B cell (primary cell): Measurements from ENCODE around the gene RAB26. TPM values are rescaled to one million over a fixed set of nuclear protein-coding genes. Genes with fewer than 3 reads are reported as not detected.

Source experiments
- ATAC-seq: fragments of 200-7000 bp; cut with Tn5 transposase; one replicate; pipeline ENCODE4 v1.10.0; 2021; ENCODE audit warnings: low read depth, mild to moderate bottlenecking, moderate number of reproducible peaks, moderate library complexity
- CTCF ChIA-PET: fragments of 350-600 bp; sonication (Branson Sonifier 250); formaldehyde crosslinking; loops from one replicate; lab custom pipeline; 2021; ENCODE audit warnings: antibody characterized with exemption, inconsistent platforms; lab: Charles Lee
- POLR2A ChIA-PET: fragments of 350-600 bp; sonication (Branson Sonifier 250); formaldehyde crosslinking; loops from one replicate; lab custom pipeline; 2021; ENCODE audit warnings: antibody characterized with exemption; lab: Charles Lee
- DNase-seq: peaks from one replicate; pipeline ENCODE4 v3.0.0; 2013
- H2AFZ ChIP-seq: 2 replicates; pipeline ENCODE4 v1.6.1; 2012; ENCODE audit warnings: mild to moderate bottlenecking, low read depth, low read length; ENCODE audit not compliant: insufficient read depth, poor library complexity, severe bottlenecking
- H3K27ac ChIP-seq, 2 donors: 1 replicate in 1 of 2; 2 replicates in 1 of 2; pipeline ENCODE4 v1.5.1; 2012 to 2013; ENCODE audit warnings: low read length in 2 of 2, mild to moderate bottlenecking in 2 of 2, moderate library complexity in 1 of 2
- H3K27me3 ChIP-seq, 4 experiments: fragments of 200-600 bp in 1 of 4; sonication (generic) in 1 of 4; replicated peaks in 1 of 4; 1 replicate in 2 of 4; 2 replicates in 2 of 4; pipeline versions ENCODE4 v1.6.1 to v1.7.0; 2013 to 2016; ENCODE audit warnings: low read length in 3 of 4, mild to moderate bottlenecking in 2 of 4, mixed read lengths in 1 of 4, moderate library complexity in 1 of 4; ENCODE audit not compliant: insufficient read depth in 4 of 4, control insufficient read depth in 3 of 4; ENCODE audit errors: control extremely low read depth in 1 of 4
- H3K36me3 ChIP-seq, 2 experiments: replicated peaks in 1 of 2; 1 replicate in 1 of 2; 2 replicates in 1 of 2; pipeline versions ENCODE4 v1.6.1 to v1.7.1; 2013; ENCODE audit warnings: low read length in 1 of 2; ENCODE audit not compliant: insufficient read depth in 2 of 2, control insufficient read depth in 1 of 2; ENCODE audit errors: control extremely low read depth in 1 of 2, extremely low read depth in 1 of 2
- H3K4me1 ChIP-seq, 2 donors: fragments of 200-600 bp in 1 of 2; sonication (generic) in 1 of 2; 1 replicate in 1 of 2; 2 replicates in 1 of 2; pipeline versions ENCODE4 v1.5.1 to v1.6.1; 2013 to 2017; ENCODE audit warnings: low read length in 2 of 2; ENCODE audit not compliant: control insufficient read depth in 2 of 2, insufficient read depth in 2 of 2
- H3K4me2 ChIP-seq: replicated peaks from 2 replicates; pipeline ENCODE3; 2012; ENCODE audit warnings: mild to moderate bottlenecking, low read depth, low read length; ENCODE audit not compliant: poor library complexity, severe bottlenecking
- H3K4me3 ChIP-seq, 5 experiments: fragments of 200-600 bp in 1 of 5; sonication (generic) in 1 of 5; 1 replicate in 3 of 5; 2 replicates in 2 of 5; pipeline versions ENCODE4 v1.5.1 to v1.7.0; 2011 to 2016; ENCODE audit warnings: low read length in 4 of 5, mild to moderate bottlenecking in 4 of 5, low read depth in 2 of 5, control low read depth in 1 of 5, moderate library complexity in 1 of 5; ENCODE audit not compliant: insufficient read depth in 1 of 5; ENCODE audit errors: control extremely low read depth in 1 of 5, extremely low read depth in 1 of 5
- H3K79me2 ChIP-seq: fragments of 200-600 bp; sonication (generic); one replicate; pipeline ENCODE4 v1.6.0; 2016; ENCODE audit warnings: low read length; ENCODE audit not compliant: control insufficient read depth, insufficient read depth
- H3K9ac ChIP-seq: fragments of 200-600 bp; sonication (generic); 2 replicates; pipeline ENCODE4 v1.6.1; 2017; ENCODE audit warnings: mild to moderate bottlenecking, low read length, moderate library complexity
- H3K9me3 ChIP-seq, 3 donors: one replicate each; pipeline versions ENCODE4 v1.6.1 to v1.7.1; 2013; ENCODE audit warnings: low read length in 2 of 3; ENCODE audit not compliant: control insufficient read depth in 2 of 3, insufficient read depth in 1 of 3; ENCODE audit errors: control extremely low read depth in 1 of 3
- H4K20me1 ChIP-seq: 2 replicates; pipeline ENCODE4 v1.6.0; 2012; ENCODE audit warnings: mild to moderate bottlenecking, low read length; ENCODE audit not compliant: insufficient read depth, control insufficient read depth, poor library complexity, severe bottlenecking
- H3K27ac Mint-ChIP-seq: one replicate; pipeline ENCODE4 v1.8.0; 2021; ENCODE audit warnings: mixed read lengths
- H3K27me3 Mint-ChIP-seq: one replicate; pipeline ENCODE4 v1.8.0; 2021; ENCODE audit warnings: mixed read lengths
- H3K4me1 Mint-ChIP-seq: one replicate; pipeline ENCODE4 v1.8.0; 2021; ENCODE audit warnings: mixed read lengths
- H3K4me3 Mint-ChIP-seq: one replicate; pipeline ENCODE4 v1.8.0; 2021; ENCODE audit warnings: mixed read lengths
- H3K9me3 Mint-ChIP-seq: one replicate; pipeline ENCODE4 v1.8.0; 2022; ENCODE audit warnings: mixed read lengths; ENCODE audit not compliant: insufficient read depth
- CTCF ChIP-seq: fragments of 200-600 bp; IDR thresholded peaks from one replicate; pipeline ENCODE4 v1.8.0; 2022; ENCODE audit warnings: antibody characterized with exemption, mild to moderate bottlenecking
- EZH2 ChIP-seq: IDR thresholded peaks from 2 replicates; pipeline ENCODE4 v1.6.1; 2012; ENCODE audit warnings: borderline replicate concordance, low read depth, mild to moderate bottlenecking, moderate library complexity, low read length; ENCODE audit not compliant: insufficient read depth, poor library complexity, severe bottlenecking
- WGBS: methylation state at CpG from one replicate; pipeline ENCODE4 v1.1.5; 2013; ENCODE audit warnings: missing lambda C conversion rate; ENCODE audit not compliant: insufficient coverage; 5-methylcytosine and 5-hydroxymethylcytosine counted together
- intact Hi-C: fragments of 100-400 bp; cut with micrococcal nuclease; formaldehyde crosslinking; loops from one replicate; pipeline ENCODE4 v1.10.0; 2022
- polyA plus RNA-seq: library from polyadenylated mRNA; depleted of rRNA; stranded (reverse); fragments of >200 nt; gene quantifications from 2 replicates; pipeline ENCODE4 v1.2.3, GENCODE V29; 2012
- total RNA-seq, 2 donors: library from RNA; stranded (reverse); fragments of 120-200 nt in 1 of 2; gene quantifications; 1 replicate in 1 of 2; 2 replicates in 1 of 2; pipeline versions ENCODE4 v1.2.3 to v1.2.4, GENCODE V29; 2013 to 2022

Gene RAB26
- total and polyA plus RNA-seq, 2 donors (not counting 1 experiment from before 2014, with no cell fraction given): 0.62 to 1.2 TPM

DNA sequence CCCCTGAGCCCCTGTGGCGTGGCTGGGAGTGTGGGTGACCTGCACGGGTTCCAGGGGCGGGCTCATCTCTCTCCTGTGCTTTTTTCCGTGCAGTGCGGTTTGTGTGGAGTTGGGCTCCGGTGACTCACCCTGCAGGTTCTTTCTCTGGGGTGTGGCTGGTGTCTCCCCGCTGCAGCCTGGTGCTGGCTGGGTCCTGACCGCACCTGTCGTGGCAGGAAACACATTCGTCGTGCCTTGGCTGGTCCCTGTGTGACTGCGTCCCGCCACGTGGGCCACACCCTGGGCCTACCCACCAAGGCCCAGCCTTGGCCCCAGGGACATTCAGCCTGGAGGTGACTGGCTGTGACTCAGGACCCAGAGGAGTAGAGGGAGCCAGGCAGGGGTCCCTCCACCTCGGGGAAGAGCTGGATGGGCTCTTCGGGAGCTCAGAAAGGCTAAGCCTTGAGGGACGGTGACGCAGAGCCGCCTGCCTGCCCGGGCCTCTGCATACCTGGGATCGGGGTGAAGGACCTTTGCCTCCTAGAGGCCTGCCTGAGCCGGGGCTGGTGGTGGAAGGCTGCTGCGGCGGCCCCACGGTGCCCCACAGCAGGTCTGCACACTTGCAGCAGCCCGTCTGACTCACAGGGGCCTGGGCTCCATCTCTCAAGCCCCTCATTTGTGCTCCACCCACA lies 14.9 kb downstream of the RAB26 start:
- peaks cover 11% of the 10 kb centered on the region for H3K4me1 Mint-ChIP-seq
- peaks cover 0 to 14% (median 0%) of the 10 kb centered on the region in 3 donors for H3K9me3 ChIP-seq
- H3K27ac ChIP-seq: no peak overlapping the region
- POLR2A ChIA-PET: interaction anchor here (0.6 kb wide), 1 partner anchor 167 kb away, joined by 5 read pairs; no protein-coding TSS in a partner anchor
- intact Hi-C loops: no loop called here
- CTCF ChIA-PET: no interaction called here
- H3K27me3 ChIP-seq: no peaks in the 10 kb centered on the region
- H3K4me3 ChIP-seq: no peak overlapping the region
- H3K79me2 ChIP-seq: peaks cover 82% of the 10 kb centered on the region
- 99% methylated on average over 23 of the region's 26 CpGs for WGBS
- peaks cover 0 to 18% of the 10 kb centered on the region in 2 experiments for H3K36me3 ChIP-seq
- H3K4me1 ChIP-seq: peaks cover 0 to 23% of the 10 kb centered on the region in 2 donors
- H3K9me3 Mint-ChIP-seq: no peaks in the 10 kb centered on the region
- no peak for TF ChIP-seq CTCF
- no peak for TF ChIP-seq EZH2
- no peak overlapping the region for H3K4me3 Mint-ChIP-seq
- H3K27ac Mint-ChIP-seq: no peak overlapping the region
- H3K9ac ChIP-seq: no peak overlapping the region
- no peak for ATAC-seq
- H2AFZ ChIP-seq: no peak overlapping the region
- DNase-seq: no peak
- H3K4me2 ChIP-seq: no peak overlapping the region
- no peaks in the 10 kb centered on the region for H3K27me3 Mint-ChIP-seq
- peaks cover 64% of the 10 kb centered on the region for H4K20me1 ChIP-seq

DNA sequence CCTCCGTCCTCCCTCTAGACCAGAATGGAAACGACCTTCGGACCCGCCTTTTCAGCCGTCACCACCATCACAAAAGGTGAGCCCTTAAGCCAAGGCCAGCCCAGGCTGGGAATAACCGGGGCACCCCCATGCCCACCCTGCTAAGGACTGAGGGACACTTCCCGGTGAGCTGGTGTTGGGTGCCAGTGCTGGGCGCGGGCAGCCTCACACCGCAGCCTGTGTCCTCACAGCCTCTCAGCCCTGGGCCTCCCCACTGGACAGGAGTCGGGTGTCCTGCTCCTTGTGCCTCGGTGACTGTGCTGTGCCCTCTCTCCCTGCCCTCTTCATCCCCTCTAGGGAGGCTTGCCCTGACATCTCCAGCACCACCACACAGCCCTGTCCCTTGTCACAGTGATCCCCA lies 17.4 kb downstream of the RAB26 start:
- Histone ChIP-seq H3K27ac (no peak overlapping the region), H4K20me1 (peaks cover 41% of the 10 kb centered on the region), H3K4me2 (no peak overlapping the region), H3K79me2 (peaks cover 66% of the 10 kb centered on the region), H3K27me3 (no peaks in the 10 kb centered on the region), H3K36me3 (peaks cover 0 to 26% of the 10 kb centered on the region in 2 experiments), H3K4me1 (peaks cover 0 to 4% of the 10 kb centered on the region in 2 donors), H3K4me3 (no peak overlapping the region), H2AFZ (no peak overlapping the region), H3K9me3 (peaks cover 0 to 14% (median 0%) of the 10 kb centered on the region in 3 donors), H3K9ac (no peak overlapping the region)
- POLR2A ChIA-PET: no interaction called here
- intact Hi-C loops: no loop called here
- DNase-seq (no peak), ATAC-seq (no peak)
- Mint-ChIP-seq H3K27me3 (no peaks in the 10 kb centered on the region), H3K4me3 (no peak overlapping the region), H3K9me3 (no peaks in the 10 kb centered on the region), H3K4me1 (peaks cover 2% of the 10 kb centered on the region), H3K27ac (no peak overlapping the region)
- TF ChIP-seq EZH2: no peak
- TF ChIP-seq CTCF: no peak
- CTCF ChIA-PET: no interaction called here
- 98% methylated on average over 12 of the region's 12 CpGs for WGBS
